ENCODE data around the gene TBC1D2B.

The TBC1D2B gene

DNA sequence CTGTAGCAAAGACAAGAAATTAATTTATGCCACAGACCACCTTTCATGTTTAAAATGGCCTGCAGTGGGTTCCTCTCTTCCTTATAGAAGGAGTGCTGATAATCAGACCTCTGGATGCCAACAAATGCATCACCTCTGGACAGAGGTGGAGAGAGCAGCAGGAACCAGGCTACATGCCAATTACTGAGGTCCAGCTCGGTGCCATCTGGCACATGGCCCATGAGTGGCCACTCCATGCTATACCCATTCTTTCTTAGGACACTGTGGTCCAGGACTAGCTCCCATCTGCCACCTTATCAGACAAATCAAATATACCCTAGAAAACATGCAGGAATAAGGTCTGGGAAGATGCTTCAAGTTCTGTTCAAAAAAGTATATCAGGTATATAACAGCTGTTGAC lies 60.7 kb downstream of the TBC1D2B start:
- TF ChIP-seq, protein P1, sequence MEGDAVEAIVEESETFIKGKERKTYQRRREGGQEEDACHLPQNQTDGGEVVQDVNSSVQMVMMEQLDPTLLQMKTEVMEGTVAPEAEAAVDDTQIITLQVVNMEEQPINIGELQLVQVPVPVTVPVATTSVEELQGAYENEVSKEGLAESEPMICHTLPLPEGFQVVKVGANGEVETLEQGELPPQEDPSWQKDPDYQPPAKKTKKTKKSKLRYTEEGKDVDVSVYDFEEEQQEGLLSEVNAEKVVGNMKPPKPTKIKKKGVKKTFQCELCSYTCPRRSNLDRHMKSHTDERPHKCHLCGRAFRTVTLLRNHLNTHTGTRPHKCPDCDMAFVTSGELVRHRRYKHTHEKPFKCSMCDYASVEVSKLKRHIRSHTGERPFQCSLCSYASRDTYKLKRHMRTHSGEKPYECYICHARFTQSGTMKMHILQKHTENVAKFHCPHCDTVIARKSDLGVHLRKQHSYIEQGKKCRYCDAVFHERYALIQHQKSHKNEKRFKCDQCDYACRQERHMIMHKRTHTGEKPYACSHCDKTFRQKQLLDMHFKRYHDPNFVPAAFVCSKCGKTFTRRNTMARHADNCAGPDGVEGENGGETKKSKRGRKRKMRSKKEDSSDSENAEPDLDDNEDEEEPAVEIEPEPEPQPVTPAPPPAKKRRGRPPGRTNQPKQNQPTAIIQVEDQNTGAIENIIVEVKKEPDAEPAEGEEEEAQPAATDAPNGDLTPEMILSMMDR (IDR thresholded peaks at IDR 0.05; ENCODE audit: insufficient read depth, low read length, poor library complexity, severe bottlenecking) = no peak
- Histone ChIP-seq H3K36me3 (ENCODE audit: control insufficient read depth, insufficient read depth, low read length) (peaks cover 21% of the 10 kb centered on the region), H3K27me3 (replicated peaks; ENCODE audit: control insufficient read depth, insufficient read depth, low read length) (no peaks in the 10 kb centered on the region), H3K4me3 (replicated peaks; ENCODE audit: low read depth, low read length) (no peak overlapping the region)
- DNase-seq (ENCODE audit: extremely low read depth, insufficient read length) = no peak

DNA sequence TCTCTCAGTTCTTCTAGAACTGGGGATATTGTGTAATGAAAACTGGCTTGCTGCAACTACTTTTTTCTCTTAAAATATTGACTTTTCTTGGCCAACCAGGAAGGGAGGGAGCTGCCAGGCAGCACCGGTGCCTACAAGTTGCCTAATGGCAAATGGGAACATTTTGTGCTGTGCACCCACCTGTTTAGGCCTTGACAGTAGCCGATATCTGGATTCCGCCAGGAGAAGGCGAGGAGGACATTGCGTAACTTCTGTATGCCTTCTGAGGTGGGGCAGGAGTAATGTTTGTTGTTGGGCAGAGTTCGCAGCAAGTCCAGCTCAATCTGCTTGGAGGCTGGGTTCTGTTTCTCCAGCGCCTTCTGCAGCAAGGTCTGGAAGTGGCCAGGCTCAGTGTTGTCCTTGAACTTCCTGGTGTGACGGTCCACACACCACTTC lies 64.9 kb downstream of the TBC1D2B start:
- DNase-seq (ENCODE audit: extremely low read depth, insufficient read length) = no peak
- Histone ChIP-seq H3K4me3 (replicated peaks; ENCODE audit: low read depth, low read length) (no peak overlapping the region), H3K27me3 (replicated peaks; ENCODE audit: control insufficient read depth, insufficient read depth, low read length) (no peaks in the 10 kb centered on the region), H3K36me3 (ENCODE audit: control insufficient read depth, insufficient read depth, low read length) (peaks cover 26% of the 10 kb centered on the region)
- TF ChIP-seq, protein P1 (IDR thresholded peaks at IDR 0.05; ENCODE audit: insufficient read depth, low read length, poor library complexity, severe bottlenecking) = no peak

DNA sequence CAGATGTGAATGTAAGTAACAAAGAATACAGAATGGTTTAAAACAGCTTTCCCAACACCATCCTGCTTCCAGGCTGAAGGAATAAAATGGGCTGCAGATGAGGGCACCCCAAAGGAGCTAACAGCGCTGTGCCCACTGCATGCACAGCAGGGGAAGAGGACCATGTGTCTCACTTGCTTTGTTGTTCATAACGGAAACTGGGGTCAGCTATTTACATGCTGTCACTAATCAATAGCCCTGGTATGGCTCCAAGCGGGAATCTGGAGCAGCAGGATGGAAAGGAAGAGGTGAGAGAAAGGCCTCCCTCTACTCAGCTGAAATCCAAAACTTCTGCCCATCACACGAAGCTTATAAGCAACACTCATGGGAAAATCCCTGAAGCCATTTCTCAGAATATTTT lies 67.4 kb downstream of the TBC1D2B start:
- TF ChIP-seq, protein P1 (IDR thresholded peaks at IDR 0.05; ENCODE audit: insufficient read depth, low read length, poor library complexity, severe bottlenecking) = no peak
- peaks cover 31% of the 10 kb centered on the region for H3K36me3 ChIP-seq (ENCODE audit: control insufficient read depth, insufficient read depth, low read length)

DNA sequence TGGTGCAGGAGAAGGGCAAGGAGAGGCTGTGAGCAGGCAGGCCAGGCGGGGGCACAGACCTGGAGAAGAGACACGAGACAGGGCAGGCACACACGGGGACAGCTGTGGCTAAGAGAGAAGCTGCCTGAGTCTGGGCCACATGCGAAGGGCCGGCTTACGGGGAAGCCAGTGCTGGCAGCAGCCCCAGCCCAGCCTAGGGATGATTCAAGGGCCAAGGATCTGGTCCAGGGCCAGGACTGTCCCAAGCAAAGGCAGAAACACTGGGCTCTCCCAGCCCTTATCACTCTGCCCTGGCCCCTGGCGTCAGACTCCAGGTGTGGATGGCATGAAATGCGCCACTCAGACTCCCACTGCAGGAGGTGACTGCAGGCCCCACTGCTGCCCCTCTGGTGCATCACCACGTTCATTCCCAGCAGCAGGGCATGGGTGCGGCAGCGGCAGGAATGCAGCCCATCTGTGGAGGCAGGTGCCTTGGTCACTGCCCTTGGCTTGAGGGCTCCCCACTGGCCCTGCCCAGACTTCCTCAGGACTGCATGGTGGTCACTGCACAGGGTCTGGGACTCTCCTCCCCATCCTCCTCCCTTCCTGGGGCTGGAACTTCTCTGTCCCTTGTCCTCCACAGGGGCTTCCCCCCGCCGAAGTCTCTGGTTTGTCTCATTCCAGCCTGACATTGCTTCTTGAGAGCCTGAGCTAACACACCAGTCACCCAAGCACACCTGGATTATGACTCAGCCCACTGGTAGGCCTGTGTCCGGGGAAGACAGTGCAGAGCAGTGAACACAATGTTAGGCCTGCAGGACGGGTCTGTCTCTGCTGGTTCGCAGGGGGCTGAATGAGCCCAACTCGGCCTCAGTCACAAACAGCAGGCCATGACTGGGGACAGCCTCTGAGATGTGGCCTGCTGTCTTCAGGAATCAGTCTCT lies 69.3 kb downstream of the TBC1D2B start:
- Histone ChIP-seq H3K36me3 (ENCODE audit: control insufficient read depth, insufficient read depth, low read length) (peaks cover 32% of the 10 kb centered on the region), H3K27me3 (replicated peaks; ENCODE audit: control insufficient read depth, insufficient read depth, low read length) (no peaks in the 10 kb centered on the region), H3K4me3 (replicated peaks; ENCODE audit: low read depth, low read length) (no peak overlapping the region)
- TF ChIP-seq, protein P1 (IDR thresholded peaks at IDR 0.05; ENCODE audit: insufficient read depth, low read length, poor library complexity, severe bottlenecking) = no peak
- DNase-seq (ENCODE audit: extremely low read depth, insufficient read length) = no peak

More for the DNA sequence above, 67.4 kb downstream of the TBC1D2B start:
- no peak for DNase-seq (ENCODE audit: extremely low read depth, insufficient read length)
- Histone ChIP-seq H3K27me3 (replicated peaks; ENCODE audit: control insufficient read depth, insufficient read depth, low read length) (no peaks in the 10 kb centered on the region), H3K4me3 (replicated peaks; ENCODE audit: low read depth, low read length) (no peak overlapping the region)

DNA sequence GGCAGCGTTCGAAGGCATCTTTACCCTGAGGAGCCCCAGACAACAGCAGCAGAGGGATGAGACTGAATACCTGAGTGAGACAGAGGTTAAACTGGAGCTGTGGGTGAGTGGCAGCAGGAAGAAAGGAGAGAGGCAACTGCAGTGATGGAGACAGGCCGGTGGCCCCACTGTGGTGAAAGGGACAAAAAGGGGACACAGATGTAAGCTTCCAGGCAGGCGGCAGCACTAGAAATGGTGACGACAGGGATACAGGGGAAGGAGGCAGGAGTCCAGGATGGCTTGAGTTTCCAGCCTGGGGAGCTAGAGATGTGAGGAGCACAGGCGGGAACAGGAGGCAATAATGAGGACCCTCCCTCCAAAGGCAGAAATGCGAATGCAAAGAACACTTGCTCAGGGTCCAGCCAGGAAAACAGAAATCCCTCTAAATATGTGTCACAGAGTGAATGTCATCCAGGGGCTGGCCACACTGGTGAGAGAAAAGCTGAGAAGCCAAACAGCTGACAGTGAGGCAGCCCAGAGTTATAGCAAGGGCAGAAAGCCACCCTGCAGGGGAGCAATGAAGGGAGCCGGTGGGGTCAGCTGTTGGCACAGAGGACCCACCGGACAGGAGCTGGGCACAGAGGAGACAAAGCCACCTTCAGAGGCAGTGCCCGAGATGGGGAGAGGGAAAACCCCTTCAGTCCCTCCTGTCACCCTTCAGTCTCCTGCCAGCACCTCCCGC lies 70.1 kb downstream of the TBC1D2B start:
- Histone ChIP-seq H3K4me3 (replicated peaks; ENCODE audit: low read depth, low read length) (no peak overlapping the region), H3K27me3 (replicated peaks; ENCODE audit: control insufficient read depth, insufficient read depth, low read length) (no peaks in the 10 kb centered on the region), H3K36me3 (ENCODE audit: control insufficient read depth, insufficient read depth, low read length) (peaks cover 34% of the 10 kb centered on the region)
- TF ChIP-seq, protein P1 (IDR thresholded peaks at IDR 0.05; ENCODE audit: insufficient read depth, low read length, poor library complexity, severe bottlenecking) = no peak
- DNase-seq (ENCODE audit: extremely low read depth, insufficient read length) = no peak
